NCI-H1436 treated with DMSO at 0.1 percent for 48 hours (cell line): ENCODE results near the gene KANSL1.

Experiments
- DNase-seq: peaks from one replicate; lab custom pipeline; 2025; lab: John Stamatoyannopoulos, UW

KANSL1 gene

GRCh38 chr17:45998987-45999899 is 194.0 kb downstream of the KANSL1 start, which contains the start of gene STH:
STH (plus strand) TSS chr17:45999250; CDS start chr17:45999280, 30 bp downstream.
- no peak for DNase-seq

GRCh38 chr17:45997624-45998023 is 195.6 kb downstream of the KANSL1 start:
- no peak for DNase-seq

- DNase-seq, result no peak
Observed at GRCh38 chr17:45997166-45997565, 196.1 kb downstream of the KANSL1 start.

GRCh38 chr17:45996282-45996937 is 196.8 kb downstream of the KANSL1 start:
- DNase-seq, result no peak

- no peak for DNase-seq
Observed at GRCh38 chr17:45995627-45996270, 197.5 kb downstream of the KANSL1 start.

GRCh38 chr17:45994987-45995386 is 198.2 kb downstream of the KANSL1 start:
- DNase-seq, result no peak

- no peak for DNase-seq
Observed at GRCh38 chr17:45993962-45994627, 199.1 kb downstream of the KANSL1 start.

GRCh38 chr17:45992904-45993303 is 200.3 kb downstream of the KANSL1 start:
- no peak for DNase-seq

- no peak for DNase-seq
Observed at GRCh38 chr17:45992175-45992574, 201.1 kb downstream of the KANSL1 start.

GRCh38 chr17:45991341-45991740 is 201.9 kb downstream of the KANSL1 start:
- DNase-seq, result no peak

- DNase-seq, result no peak
Observed at GRCh38 chr17:45990886-45991285, 202.3 kb downstream of the KANSL1 start.

- DNase-seq, result no peak
Observed at GRCh38 chr17:45989759-45990158, 203.5 kb downstream of the KANSL1 start.

GRCh38 chr17:45987706-45988105 is 205.5 kb downstream of the KANSL1 start:
- DNase-seq, result no peak

- DNase-seq, result no peak
Observed at GRCh38 chr17:45986056-45986455, 207.2 kb downstream of the KANSL1 start.

- DNase-seq, result no peak
Observed at GRCh38 chr17:45985447-45985846, 207.8 kb downstream of the KANSL1 start.

GRCh38 chr17:45984368-45984767 is 208.9 kb downstream of the KANSL1 start:
- no peak for DNase-seq

- DNase-seq, result no peak
Observed at GRCh38 chr17:45983614-45984310, 209.5 kb downstream of the KANSL1 start.

GRCh38 chr17:45982791-45983613 is 210.2 kb downstream of the KANSL1 start:
- DNase-seq, result no peak

- DNase-seq, result no peak
Observed at GRCh38 chr17:45981306-45981705, 211.9 kb downstream of the KANSL1 start.

GRCh38 chr17:45980855-45981254 is 212.4 kb downstream of the KANSL1 start:
- no peak for DNase-seq
